Activated B cell treated with CpG ODN at 0.5 μM for 24 hours (primary cell): Measurements from ENCODE around the gene CPT1A. TPM values are rescaled to one million over a fixed set of nuclear protein-coding genes. Genes with fewer than 3 reads are reported as not detected.

ENCODE experiments used
- ATAC-seq: fragments of 200-7000 bp; cut with Tn5 transposase; one replicate; pipeline ENCODE4 v1.10.0; 2021; ENCODE audit warnings: low read depth, mild to moderate bottlenecking, moderate library complexity
- CTCF ChIA-PET: fragments of 350-600 bp; sonication (Branson Sonifier 250); formaldehyde crosslinking; loops from one replicate; lab custom pipeline; 2021; ENCODE audit warnings: antibody characterized with exemption; lab: Charles Lee
- POLR2A ChIA-PET: fragments of 350-600 bp; sonication (Branson Sonifier 250); formaldehyde crosslinking; loops from one replicate; lab custom pipeline; 2021; ENCODE audit warnings: antibody characterized with exemption; lab: Charles Lee
- DNase-seq: peaks from one replicate; pipeline ENCODE4 v3.0.0; 2022
- H3K27ac Mint-ChIP-seq: one replicate; pipeline ENCODE4 v1.8.0; 2020; ENCODE audit warnings: mixed read lengths
- H3K27me3 Mint-ChIP-seq: one replicate; pipeline ENCODE4 v1.8.0; 2021; ENCODE audit warnings: mixed read lengths
- H3K36me3 Mint-ChIP-seq: one replicate; pipeline ENCODE4 v1.8.0; 2021; ENCODE audit warnings: low read depth, mixed read lengths
- H3K4me1 Mint-ChIP-seq: one replicate; pipeline ENCODE4 v1.8.0; 2021; ENCODE audit warnings: mixed read lengths
- H3K4me3 Mint-ChIP-seq: one replicate; pipeline ENCODE4 v1.8.0; 2020; ENCODE audit warnings: mild to moderate bottlenecking, mixed read lengths
- H3K9me3 Mint-ChIP-seq: one replicate; pipeline ENCODE4 v1.8.0; 2020; ENCODE audit warnings: mixed read lengths
- intact Hi-C: fragments of 100-400 bp; cut with micrococcal nuclease; formaldehyde crosslinking; loops from one replicate; pipeline ENCODE4 v1.15.1; 2024
- total RNA-seq: library from RNA; stranded (reverse); gene quantifications from 2 replicates; pipeline ENCODE4 v1.2.3, GENCODE V29; 2022
- TF ChIP-seq, protein P1 (sequence below): fragments of 200-600 bp; IDR thresholded peaks from one replicate; pipeline ENCODE4 v1.8.0; 2022; ENCODE audit warnings: antibody characterized with exemption, mild to moderate bottlenecking

Gene CPT1A
- total RNA-seq, 1 donor from 2014 or later = 17.2 TPM

DNA sequence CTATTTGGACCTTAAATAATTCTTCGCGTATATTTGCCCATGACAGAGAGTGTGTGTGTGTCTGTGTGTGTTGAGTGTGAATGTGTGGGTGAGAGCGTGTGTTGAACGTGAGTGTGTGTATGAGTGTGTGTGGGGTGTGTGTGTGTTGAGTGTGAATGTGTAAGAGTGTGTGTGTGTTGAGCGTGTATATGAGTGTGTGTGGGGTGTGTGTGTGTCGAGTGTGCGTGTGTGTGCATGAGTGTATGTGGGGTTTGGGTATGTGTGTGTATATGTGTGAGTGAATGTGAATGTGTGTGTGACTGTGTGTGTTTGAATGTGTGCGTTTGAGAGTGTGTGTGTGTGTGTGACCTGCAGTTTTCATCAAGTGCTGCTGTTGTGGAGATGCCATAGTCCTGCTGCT, 130.6 kb downstream of the CPT1A start:
- intact Hi-C loops = no loop called here
- no peak for DNase-seq
- no peak for ATAC-seq
- Mint-ChIP-seq H3K4me1 (no peaks in the 10 kb centered on the region), H3K36me3 (no peaks in the 10 kb centered on the region), H3K4me3 (no peak overlapping the region), H3K9me3 (no peaks in the 10 kb centered on the region), H3K27me3 (peaks cover under 1% of the 10 kb centered on the region), H3K27ac (no peak overlapping the region)
- POLR2A ChIA-PET = no interaction called here
- TF ChIP-seq, protein P1, sequence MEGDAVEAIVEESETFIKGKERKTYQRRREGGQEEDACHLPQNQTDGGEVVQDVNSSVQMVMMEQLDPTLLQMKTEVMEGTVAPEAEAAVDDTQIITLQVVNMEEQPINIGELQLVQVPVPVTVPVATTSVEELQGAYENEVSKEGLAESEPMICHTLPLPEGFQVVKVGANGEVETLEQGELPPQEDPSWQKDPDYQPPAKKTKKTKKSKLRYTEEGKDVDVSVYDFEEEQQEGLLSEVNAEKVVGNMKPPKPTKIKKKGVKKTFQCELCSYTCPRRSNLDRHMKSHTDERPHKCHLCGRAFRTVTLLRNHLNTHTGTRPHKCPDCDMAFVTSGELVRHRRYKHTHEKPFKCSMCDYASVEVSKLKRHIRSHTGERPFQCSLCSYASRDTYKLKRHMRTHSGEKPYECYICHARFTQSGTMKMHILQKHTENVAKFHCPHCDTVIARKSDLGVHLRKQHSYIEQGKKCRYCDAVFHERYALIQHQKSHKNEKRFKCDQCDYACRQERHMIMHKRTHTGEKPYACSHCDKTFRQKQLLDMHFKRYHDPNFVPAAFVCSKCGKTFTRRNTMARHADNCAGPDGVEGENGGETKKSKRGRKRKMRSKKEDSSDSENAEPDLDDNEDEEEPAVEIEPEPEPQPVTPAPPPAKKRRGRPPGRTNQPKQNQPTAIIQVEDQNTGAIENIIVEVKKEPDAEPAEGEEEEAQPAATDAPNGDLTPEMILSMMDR = no peak
- CTCF ChIA-PET = no interaction called here

DNA sequence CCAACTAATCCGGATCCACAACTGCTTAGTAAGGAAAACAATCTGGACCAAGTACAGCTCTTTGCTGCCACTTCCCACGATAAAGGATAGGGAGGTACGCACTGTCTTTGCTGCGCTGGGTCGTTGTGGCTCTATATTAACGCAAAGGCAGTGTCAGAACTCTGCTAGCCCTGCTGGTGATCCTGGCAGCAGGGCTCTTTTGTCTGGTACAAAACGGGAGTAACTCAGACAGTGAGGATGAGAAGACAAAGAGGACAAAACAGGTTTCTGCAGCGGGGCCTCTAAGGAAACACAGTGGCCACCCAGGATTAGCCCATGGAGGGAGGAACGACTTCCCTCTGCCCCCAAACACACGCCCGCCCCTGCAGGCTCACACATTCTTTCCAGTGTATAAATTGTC, 131.3 kb downstream of the CPT1A start:
- no peaks in the 10 kb centered on the region for H3K9me3 Mint-ChIP-seq
- no peak overlapping the region for H3K4me3 Mint-ChIP-seq
- CTCF ChIA-PET = no interaction called here
- no peaks in the 10 kb centered on the region for H3K36me3 Mint-ChIP-seq
- ATAC-seq = no peak
- intact Hi-C loops = no loop called here
- POLR2A ChIA-PET = no interaction called here
- H3K27me3 Mint-ChIP-seq = no peaks in the 10 kb centered on the region
- TF ChIP-seq, protein P1 = no peak
- H3K4me1 Mint-ChIP-seq = no peaks in the 10 kb centered on the region
- DNase-seq = no peak
- no peak overlapping the region for H3K27ac Mint-ChIP-seq

DNA sequence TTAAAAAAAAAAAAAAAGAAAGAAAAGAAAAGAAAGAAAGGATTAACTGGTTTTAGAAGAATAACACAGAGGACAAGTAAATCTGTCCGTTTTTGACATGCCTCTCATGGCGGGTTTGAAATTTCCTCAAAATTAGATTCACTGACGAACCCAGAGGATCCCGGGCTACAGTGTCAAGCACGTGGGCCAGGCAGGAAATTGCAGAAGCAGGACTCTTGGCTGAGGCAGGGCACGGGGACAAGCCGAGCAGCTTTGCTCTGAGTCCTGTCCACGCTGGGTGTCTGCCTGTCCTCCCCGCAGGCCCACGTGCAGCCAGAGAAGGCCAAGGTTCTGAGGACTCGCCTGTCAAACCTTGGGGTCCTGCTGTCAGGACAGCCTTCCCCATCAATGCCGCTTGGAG, 132.7 kb downstream of the CPT1A start:
- TF ChIP-seq, protein P1 = no peak
- no peak overlapping the region for H3K27ac Mint-ChIP-seq
- H3K4me1 Mint-ChIP-seq = no peaks in the 10 kb centered on the region
- H3K36me3 Mint-ChIP-seq = no peaks in the 10 kb centered on the region
- H3K27me3 Mint-ChIP-seq = peaks cover 3% of the 10 kb centered on the region
- DNase-seq (no peak), ATAC-seq (no peak)
- ChIA-PET CTCF (no interaction called here), POLR2A (interaction anchor here (0.6 kb wide), 1 partner anchor 214 kb away, joined by 4 read pairs; no protein-coding TSS in a partner anchor)
- intact Hi-C loops = no loop called here
- no peak overlapping the region for H3K4me3 Mint-ChIP-seq
- no peaks in the 10 kb centered on the region for H3K9me3 Mint-ChIP-seq

DNA sequence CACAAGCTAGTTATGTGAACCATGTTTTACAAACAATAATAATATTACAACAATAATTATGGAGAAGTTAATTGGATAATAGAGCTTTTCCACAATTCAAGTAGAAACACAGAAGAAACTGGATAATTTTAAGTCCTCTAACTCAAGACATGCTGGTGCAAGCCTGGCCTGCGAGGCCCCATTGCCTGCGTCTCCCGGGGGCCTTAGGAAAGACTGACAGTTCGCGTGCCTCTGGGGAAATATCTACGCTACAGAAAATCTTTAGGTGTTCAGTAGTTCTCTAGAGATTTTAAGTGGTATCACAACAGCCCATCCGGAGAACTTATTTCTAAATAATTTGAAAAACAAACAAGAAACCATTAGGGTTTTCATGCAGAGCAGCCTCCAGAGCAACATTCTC, 134.2 kb downstream of the CPT1A start:
- CTCF ChIA-PET = no interaction called here
- intact Hi-C loops = no loop called here
- H3K27me3 Mint-ChIP-seq = peaks cover 3% of the 10 kb centered on the region

DNA sequence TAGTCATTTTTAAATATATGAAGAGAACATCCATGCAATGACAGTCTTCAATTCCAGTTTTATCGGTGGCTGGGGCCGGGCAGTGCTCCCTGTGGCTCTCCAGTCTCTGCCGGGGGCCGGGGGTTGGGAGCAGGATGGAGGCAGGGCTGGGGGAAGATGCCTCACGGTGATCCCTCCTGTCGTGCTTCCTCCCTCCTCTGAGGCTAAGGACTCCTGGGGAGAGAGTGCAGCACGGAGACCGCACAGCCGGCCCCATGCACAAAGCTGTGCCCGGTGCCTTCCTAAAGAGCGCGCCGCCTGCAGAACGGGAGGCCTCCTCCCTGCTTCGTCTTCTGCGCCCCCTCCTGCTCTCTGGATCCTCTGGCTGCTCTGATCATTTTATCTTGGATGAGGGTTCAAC, 136.8 kb downstream of the CPT1A start:
- TF ChIP-seq, protein P1 = no peak
- intact Hi-C loops = no loop called here
- DNase-seq (no peak), ATAC-seq (no peak)
- POLR2A ChIA-PET = no interaction called here
- no peaks in the 10 kb centered on the region for H3K9me3 Mint-ChIP-seq
- no peaks in the 10 kb centered on the region for H3K36me3 Mint-ChIP-seq
- no peaks in the 10 kb centered on the region for H3K4me1 Mint-ChIP-seq
- no peak overlapping the region for H3K4me3 Mint-ChIP-seq
- H3K27me3 Mint-ChIP-seq = peaks cover 13% of the 10 kb centered on the region
- CTCF ChIA-PET = no interaction called here
- no peak overlapping the region for H3K27ac Mint-ChIP-seq

More for the DNA sequence above, 134.2 kb downstream of the CPT1A start:
- no peak overlapping the region for H3K4me3 Mint-ChIP-seq
- H3K9me3 Mint-ChIP-seq = no peaks in the 10 kb centered on the region
- no peaks in the 10 kb centered on the region for H3K4me1 Mint-ChIP-seq
- DNase-seq = no peak
- H3K36me3 Mint-ChIP-seq = no peaks in the 10 kb centered on the region
- ATAC-seq = no peak
- POLR2A ChIA-PET = no interaction called here
- H3K27ac Mint-ChIP-seq = no peak overlapping the region
- TF ChIP-seq, protein P1 = no peak

Other genes starting within 250 kb of the CPT1A start
- gene GAL, start 157.4 kb downstream of the CPT1A start, total RNA-seq = not detected in 2 replicates
- 1.8 and 3.0 TPM in 2 replicates for gene TESMIN, start 90.4 kb downstream of the CPT1A start, total RNA-seq
- gene MRPL21, start 61.9 kb upstream of the CPT1A start, total RNA-seq = 49.9 and 60.0 TPM in 2 replicates
- 24.2 and 33.8 TPM in 2 replicates for gene IGHMBP2, start 62.0 kb upstream of the CPT1A start, total RNA-seq
- not detected in 2 replicates for gene MRGPRD, start 139.1 kb upstream of the CPT1A start, total RNA-seq
- not detected in 2 replicates for gene MRGPRF, start 171.3 kb upstream of the CPT1A start, total RNA-seq
- 29.1 and 35.4 TPM in 2 replicates for gene TPCN2, start 207.0 kb upstream of the CPT1A start, total RNA-seq